ENCODE results near the gene OGFOD1.

The OGFOD1 gene

GRCh38 chr16:56450986-56451752 lies at the start of gene OGFOD1, which contains the start of gene NUDT21:
Gene OGFOD1, plus strand, starts transcription at chr16:56451554. Its CDS starts 59 bp downstream, at chr16:56451613.
Gene NUDT21, minus strand, starts transcription at chr16:56451332. Its CDS starts 130 bp downstream, at chr16:56451202.
- peak; percentile 96 for DNase-seq (ENCODE audit: extremely low read depth, low read depth)
- H3K4me3 ChIP-seq (replicated peaks; ENCODE audit: low read depth, low read length): peak within 1 kb of the TSS; percentile 61
- TF ChIP-seq CTCF (IDR thresholded peaks at IDR 0.05; ENCODE audit: low read depth, low read length, missing control alignments): no peak

DNA sequence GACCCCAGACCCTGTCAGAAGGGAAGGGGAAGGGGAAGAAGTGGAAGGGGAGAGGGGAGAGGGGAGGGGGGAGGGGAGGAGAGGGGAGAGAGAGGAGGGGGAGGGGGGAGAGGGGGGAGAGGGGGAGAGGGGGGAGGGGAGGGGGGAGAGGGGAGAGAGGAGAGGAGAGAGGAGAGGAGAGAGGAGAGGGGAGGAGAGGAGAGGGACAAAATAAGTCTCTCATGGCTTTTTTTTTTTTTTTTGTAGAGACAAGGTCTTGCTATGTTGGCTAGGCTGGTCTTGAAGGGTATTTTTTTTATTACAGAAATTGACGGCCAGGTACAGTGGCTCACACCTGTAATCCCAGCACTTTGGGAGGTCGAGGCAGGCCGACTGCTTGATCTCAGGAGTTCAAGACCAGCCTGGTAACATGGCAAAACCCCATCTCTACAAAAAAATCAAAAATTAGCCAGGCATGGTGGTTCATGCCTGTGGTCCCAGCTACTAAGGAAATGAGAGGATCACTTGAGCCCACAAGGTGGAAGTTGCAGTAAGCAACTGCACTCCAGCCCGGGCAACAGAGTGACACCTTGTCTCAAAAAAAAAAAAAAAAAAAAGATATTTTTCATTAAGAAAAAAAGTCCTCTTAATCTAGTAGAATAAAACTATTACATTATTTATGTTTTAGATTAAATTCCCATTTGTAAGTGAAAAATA lies 45.2 kb upstream of the OGFOD1 start:
- no peak overlapping the region for H3K4me3 ChIP-seq (replicated peaks; ENCODE audit: low read depth, low read length)
- TF ChIP-seq CTCF (IDR thresholded peaks at IDR 0.05; ENCODE audit: low read depth, low read length, missing control alignments): no peak
- no peak for DNase-seq (ENCODE audit: extremely low read depth, low read depth)

DNA sequence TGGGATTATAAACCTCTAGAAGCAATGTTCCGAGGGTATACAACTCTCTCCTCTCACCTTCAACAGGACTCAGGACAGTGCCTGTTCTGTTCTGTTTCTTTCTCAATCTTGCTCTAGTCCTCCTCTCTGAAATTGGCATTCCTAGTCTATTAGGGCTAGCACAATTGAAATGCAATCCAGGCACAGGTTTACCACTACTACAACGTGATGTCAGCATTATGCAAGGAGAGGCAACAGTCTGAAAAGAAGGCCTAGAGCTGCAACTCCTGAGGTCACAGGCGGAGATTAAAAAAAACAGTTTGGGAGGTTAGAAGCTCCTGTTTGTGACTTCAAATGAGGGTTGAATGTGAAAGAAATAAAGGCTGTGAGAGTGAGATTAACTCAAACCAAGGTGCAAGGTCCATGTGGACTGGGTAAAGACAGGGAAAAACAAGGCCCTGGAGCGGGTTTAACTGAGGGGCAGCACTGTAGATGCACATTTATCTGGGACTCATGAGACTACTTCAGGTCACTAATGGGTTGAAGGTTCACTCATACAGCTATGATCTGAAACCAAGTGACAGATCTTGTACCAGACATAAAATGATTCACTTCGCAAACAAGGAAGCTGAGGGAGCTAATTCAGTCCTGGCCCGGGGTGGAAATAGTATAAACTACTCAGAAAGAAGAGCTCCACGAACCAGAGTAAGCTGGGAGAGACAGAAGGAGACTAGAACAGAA lies 42.8 kb upstream of the OGFOD1 start:
- TF ChIP-seq CTCF (IDR thresholded peaks at IDR 0.05; ENCODE audit: low read depth, low read length, missing control alignments): no peak
- no peak overlapping the region for H3K4me3 ChIP-seq (replicated peaks; ENCODE audit: low read depth, low read length)
- no peak for DNase-seq (ENCODE audit: extremely low read depth, low read depth)

DNA sequence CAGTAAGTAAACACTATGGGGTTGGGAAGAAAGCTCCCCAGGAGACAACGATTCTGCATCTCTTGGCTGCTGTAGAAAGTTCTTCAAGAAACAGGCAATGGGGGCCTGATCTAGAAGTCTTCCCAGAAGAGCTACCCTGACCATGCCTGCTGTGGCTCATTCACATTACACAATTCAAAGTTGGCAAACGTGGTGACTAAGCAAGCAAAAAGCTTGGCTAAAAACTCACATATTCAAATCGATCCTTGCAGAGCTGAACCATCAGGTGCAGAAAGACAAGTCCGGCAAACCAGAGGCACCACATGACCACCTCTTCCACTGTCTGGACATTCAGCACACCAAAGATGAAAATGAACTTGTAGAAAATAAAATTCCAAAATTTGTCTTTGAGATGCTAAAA lies 42.2 kb upstream of the OGFOD1 start:
- H3K4me3 ChIP-seq (replicated peaks; ENCODE audit: low read depth, low read length): no peak overlapping the region
- no peak for TF ChIP-seq CTCF (IDR thresholded peaks at IDR 0.05; ENCODE audit: low read depth, low read length, missing control alignments)
- no peak for DNase-seq (ENCODE audit: extremely low read depth, low read depth)

- DNase-seq (ENCODE audit: extremely low read depth, low read depth): no peak
- H3K4me3 ChIP-seq (replicated peaks; ENCODE audit: low read depth, low read length): no peak overlapping the region
- no peak for TF ChIP-seq CTCF (IDR thresholded peaks at IDR 0.05; ENCODE audit: low read depth, low read length, missing control alignments)
Observed at GRCh38 chr16:56411123-56411522, 40.2 kb upstream of the OGFOD1 start.

GRCh38 chr16:56411624-56412023 lies 39.7 kb upstream of the OGFOD1 start:
- no peak for DNase-seq (ENCODE audit: extremely low read depth, low read depth)
- no peak for TF ChIP-seq CTCF (IDR thresholded peaks at IDR 0.05; ENCODE audit: low read depth, low read length, missing control alignments)
- no peak overlapping the region for H3K4me3 ChIP-seq (replicated peaks; ENCODE audit: low read depth, low read length)
